SK-N-SH treated with all-trans-retinoic acid at 6 μM for 48 hours (cell line): Measurements from ENCODE around the gene TCF12.

Source experiments
- ATAC-seq: fragments of 200-7000 bp; cut with Tn5 transposase; 3 replicates; pipeline ENCODE4 v1.9.1; 2020; ENCODE audit warnings: mild to moderate bottlenecking, moderate library complexity
- ARNTL ChIP-seq: fragments of 450-650 bp; formaldehyde crosslinking; IDR thresholded peaks from 2 replicates; pipeline ENCODE4 v1.5.0; 2020; ENCODE audit warnings: low read depth, mild to moderate bottlenecking, moderate library complexity, borderline replicate concordance
- ESRRG ChIP-seq: fragments of 250-450 bp; sonication (Bioruptor Pico); IDR thresholded peaks from 2 replicates; pipeline ENCODE4 v1.6.1; 2021; ENCODE audit warnings: mild to moderate bottlenecking
- GLIS3 ChIP-seq: fragments of 250-450 bp; sonication (Bioruptor Pico); IDR thresholded peaks from 2 replicates; pipeline ENCODE4 v1.5.0; 2020; ENCODE audit warnings: mild to moderate bottlenecking, moderate library complexity
- ISL1 ChIP-seq: fragments of 250-450 bp; sonication (Bioruptor Pico); IDR thresholded peaks from 2 replicates; pipeline ENCODE4 v2.1.2; 2022; ENCODE audit warnings: mild to moderate bottlenecking, moderate library complexity
- PPARA ChIP-seq: fragments of 250-450 bp; sonication (Bioruptor Pico); IDR thresholded peaks from 2 replicates; pipeline ENCODE4 v1.5.0; 2020; ENCODE audit warnings: mild to moderate bottlenecking, borderline replicate concordance
- RARB ChIP-seq: fragments of 250-450 bp; sonication (Bioruptor Pico); IDR thresholded peaks from 2 replicates; pipeline ENCODE4 v1.8.0; 2021; ENCODE audit warnings: mild to moderate bottlenecking, moderate library complexity
- TCF4 ChIP-seq: fragments of 250-450 bp; sonication (Bioruptor Pico); IDR thresholded peaks from 2 replicates; pipeline ENCODE4 v1.8.0; 2021; ENCODE audit warnings: mild to moderate bottlenecking, moderate library complexity, borderline replicate concordance
- TOX ChIP-seq: fragments of 250-450 bp; sonication (Bioruptor Pico); IDR thresholded peaks from 2 replicates; pipeline ENCODE4 v1.8.0; 2021; ENCODE audit warnings: mild to moderate bottlenecking, moderate library complexity, borderline replicate concordance
- ZC3H10 ChIP-seq: fragments of 250-450 bp; sonication (Bioruptor Pico); IDR thresholded peaks from 2 replicates; pipeline ENCODE4 v1.5.1; 2021; ENCODE audit warnings: mild to moderate bottlenecking, moderate library complexity
- ZFP3 ChIP-seq: fragments of 250-450 bp; sonication (Bioruptor Pico); IDR thresholded peaks from 2 replicates; pipeline ENCODE4 v1.5.0; 2020; ENCODE audit warnings: mild to moderate bottlenecking, moderate library complexity
- ZFP30 ChIP-seq: fragments of 450-650 bp; formaldehyde crosslinking; IDR thresholded peaks from 2 replicates; pipeline ENCODE4 v1.5.0; 2022; ENCODE audit warnings: mild to moderate bottlenecking, moderate library complexity
- ZNF565 ChIP-seq: fragments of 450-650 bp; formaldehyde crosslinking; conservative IDR thresholded peaks from 2 replicates; pipeline ENCODE4 v1.5.0; 2020; ENCODE audit warnings: low read depth, mild to moderate bottlenecking, moderate library complexity
- ZNF70 ChIP-seq: fragments of 450-650 bp; formaldehyde crosslinking; IDR thresholded peaks from 2 replicates; pipeline ENCODE4 v1.5.0; 2020; ENCODE audit warnings: mild to moderate bottlenecking, moderate library complexity
- ZNF8 ChIP-seq: fragments of 450-650 bp; formaldehyde crosslinking; IDR thresholded peaks from 2 replicates; pipeline ENCODE4 v1.5.0; 2020; ENCODE audit warnings: mild to moderate bottlenecking, moderate library complexity
- TF ChIP-seq, protein P1 (sequence below): fragments of 250-450 bp; sonication (Bioruptor Pico); IDR thresholded peaks from 2 replicates; pipeline ENCODE4 v1.5.0; 2020; ENCODE audit warnings: mild to moderate bottlenecking, moderate library complexity
- TF ChIP-seq, protein P2 (sequence below): fragments of 250-450 bp; sonication (Bioruptor Pico); IDR thresholded peaks from 2 replicates; pipeline ENCODE4 v1.5.1; 2021; ENCODE audit warnings: mild to moderate bottlenecking, moderate library complexity
- TF ChIP-seq, protein P3 (sequence below): fragments of 250-450 bp; sonication (Bioruptor Pico); IDR thresholded peaks from 2 replicates; pipeline ENCODE4 v1.8.0; 2021; ENCODE audit warnings: low read depth, mild to moderate bottlenecking, moderate library complexity, borderline replicate concordance
- TF ChIP-seq, protein P4 (sequence below): fragments of 250-450 bp; sonication (Bioruptor Pico); IDR thresholded peaks from 2 replicates; pipeline ENCODE4 v1.8.0; 2020; ENCODE audit warnings: mild to moderate bottlenecking, moderate library complexity, borderline replicate concordance

The TCF12 gene

DNA sequence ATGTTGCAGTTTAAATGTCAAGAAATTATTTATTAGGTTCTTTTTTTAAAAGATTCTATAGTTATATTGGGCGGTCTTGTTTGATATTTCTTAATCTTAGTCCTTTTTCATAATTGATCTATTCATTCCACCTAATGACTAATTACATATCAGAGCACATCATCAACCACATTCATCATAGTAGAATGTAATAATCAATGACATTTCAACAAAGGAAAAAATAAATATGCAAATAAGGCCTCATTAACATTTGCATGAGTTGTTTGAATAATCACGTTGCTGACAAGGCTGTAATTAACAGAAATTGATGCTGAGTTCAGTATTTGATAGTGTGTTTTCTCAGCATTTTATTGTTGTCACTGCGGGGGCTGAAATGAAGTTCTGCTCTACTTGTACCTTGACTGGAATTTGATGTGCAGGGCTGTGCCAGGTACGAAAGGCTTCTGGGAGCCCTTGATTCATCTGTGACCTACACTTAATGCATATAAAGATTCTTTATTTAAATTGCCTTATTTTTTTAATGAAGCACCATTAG, 215.7 kb downstream of the TCF12 start (continued):
- TF ChIP-seq, protein P1, sequence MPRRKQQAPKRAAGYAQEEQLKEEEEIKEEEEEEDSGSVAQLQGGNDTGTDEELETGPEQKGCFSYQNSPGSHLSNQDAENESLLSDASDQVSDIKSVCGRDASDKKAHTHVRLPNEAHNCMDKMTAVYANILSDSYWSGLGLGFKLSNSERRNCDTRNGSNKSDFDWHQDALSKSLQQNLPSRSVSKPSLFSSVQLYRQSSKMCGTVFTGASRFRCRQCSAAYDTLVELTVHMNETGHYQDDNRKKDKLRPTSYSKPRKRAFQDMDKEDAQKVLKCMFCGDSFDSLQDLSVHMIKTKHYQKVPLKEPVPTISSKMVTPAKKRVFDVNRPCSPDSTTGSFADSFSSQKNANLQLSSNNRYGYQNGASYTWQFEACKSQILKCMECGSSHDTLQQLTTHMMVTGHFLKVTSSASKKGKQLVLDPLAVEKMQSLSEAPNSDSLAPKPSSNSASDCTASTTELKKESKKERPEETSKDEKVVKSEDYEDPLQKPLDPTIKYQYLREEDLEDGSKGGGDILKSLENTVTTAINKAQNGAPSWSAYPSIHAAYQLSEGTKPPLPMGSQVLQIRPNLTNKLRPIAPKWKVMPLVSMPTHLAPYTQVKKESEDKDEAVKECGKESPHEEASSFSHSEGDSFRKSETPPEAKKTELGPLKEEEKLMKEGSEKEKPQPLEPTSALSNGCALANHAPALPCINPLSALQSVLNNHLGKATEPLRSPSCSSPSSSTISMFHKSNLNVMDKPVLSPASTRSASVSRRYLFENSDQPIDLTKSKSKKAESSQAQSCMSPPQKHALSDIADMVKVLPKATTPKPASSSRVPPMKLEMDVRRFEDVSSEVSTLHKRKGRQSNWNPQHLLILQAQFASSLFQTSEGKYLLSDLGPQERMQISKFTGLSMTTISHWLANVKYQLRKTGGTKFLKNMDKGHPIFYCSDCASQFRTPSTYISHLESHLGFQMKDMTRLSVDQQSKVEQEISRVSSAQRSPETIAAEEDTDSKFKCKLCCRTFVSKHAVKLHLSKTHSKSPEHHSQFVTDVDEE (CRISPR knock-in tag) = no peak
- no peak for TF ChIP-seq ZFP3 (CRISPR knock-in tag)

DNA sequence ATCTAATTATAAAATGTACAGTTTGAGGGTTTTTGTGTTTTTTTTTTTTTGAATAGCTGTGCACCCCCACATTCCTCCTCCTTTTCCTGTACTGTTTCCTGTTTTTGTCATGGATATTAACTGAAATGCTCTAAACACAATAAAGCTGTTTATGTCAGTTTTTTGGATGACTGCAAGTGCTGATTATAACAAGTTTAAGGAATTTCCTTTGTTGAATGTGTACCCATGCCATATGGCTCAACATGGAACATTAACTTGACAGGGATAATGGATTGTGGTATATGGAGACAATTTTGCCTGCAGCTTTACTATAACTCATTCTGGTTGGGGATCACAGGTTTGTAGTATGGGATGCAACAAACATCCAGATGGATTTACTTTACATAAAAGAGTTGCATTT, 216.4 kb downstream of the TCF12 start:
- TF ChIP-seq ZNF70 (no peak), ISL1 (CRISPR knock-in tag) (peak; percentile 16; the same call in 1 of the 2 replicates)
- TF ChIP-seq, all 23 proteins: peak for 1
- peak; percentile 47 for ATAC-seq

DNA sequence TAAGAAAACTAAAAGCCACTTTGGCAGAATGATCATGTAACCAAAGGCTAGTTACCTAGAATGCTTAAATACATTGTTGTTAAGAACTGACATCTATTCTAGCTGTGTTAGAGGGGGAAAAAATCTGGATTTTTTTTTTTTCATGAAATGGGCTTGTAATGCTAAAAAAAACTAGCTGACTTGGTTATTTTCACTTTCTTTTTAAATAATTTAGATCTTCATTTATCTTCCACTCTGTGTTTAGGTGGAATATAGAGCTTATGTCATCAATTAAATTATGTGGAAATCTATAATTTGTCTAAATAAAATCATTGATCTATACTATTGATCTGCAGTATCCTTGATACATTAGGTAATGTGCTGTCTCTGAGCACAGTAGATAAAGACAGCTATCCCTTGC, 217.4 kb downstream of the TCF12 start:
- no peak for ATAC-seq
- TF ChIP-seq ZNF8 (CRISPR knock-in tag) (no peak), TOX (CRISPR knock-in tag) (no peak), GLIS3 (no peak), ZC3H10 (CRISPR knock-in tag) (no peak), PPARA (CRISPR knock-in tag) (no peak), ZNF565 (no peak)
- TF ChIP-seq, protein P2, sequence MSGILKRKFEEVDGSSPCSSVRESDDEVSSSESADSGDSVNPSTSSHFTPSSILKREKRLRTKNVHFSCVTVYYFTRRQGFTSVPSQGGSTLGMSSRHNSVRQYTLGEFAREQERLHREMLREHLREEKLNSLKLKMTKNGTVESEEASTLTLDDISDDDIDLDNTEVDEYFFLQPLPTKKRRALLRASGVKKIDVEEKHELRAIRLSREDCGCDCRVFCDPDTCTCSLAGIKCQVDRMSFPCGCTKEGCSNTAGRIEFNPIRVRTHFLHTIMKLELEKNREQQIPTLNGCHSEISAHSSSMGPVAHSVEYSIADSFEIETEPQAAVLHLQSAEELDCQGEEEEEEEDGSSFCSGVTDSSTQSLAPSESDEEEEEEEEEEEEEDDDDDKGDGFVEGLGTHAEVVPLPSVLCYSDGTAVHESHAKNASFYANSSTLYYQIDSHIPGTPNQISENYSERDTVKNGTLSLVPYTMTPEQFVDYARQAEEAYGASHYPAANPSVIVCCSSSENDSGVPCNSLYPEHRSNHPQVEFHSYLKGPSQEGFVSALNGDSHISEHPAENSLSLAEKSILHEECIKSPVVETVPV (CRISPR knock-in tag) = no peak
- TF ChIP-seq, protein P3, sequence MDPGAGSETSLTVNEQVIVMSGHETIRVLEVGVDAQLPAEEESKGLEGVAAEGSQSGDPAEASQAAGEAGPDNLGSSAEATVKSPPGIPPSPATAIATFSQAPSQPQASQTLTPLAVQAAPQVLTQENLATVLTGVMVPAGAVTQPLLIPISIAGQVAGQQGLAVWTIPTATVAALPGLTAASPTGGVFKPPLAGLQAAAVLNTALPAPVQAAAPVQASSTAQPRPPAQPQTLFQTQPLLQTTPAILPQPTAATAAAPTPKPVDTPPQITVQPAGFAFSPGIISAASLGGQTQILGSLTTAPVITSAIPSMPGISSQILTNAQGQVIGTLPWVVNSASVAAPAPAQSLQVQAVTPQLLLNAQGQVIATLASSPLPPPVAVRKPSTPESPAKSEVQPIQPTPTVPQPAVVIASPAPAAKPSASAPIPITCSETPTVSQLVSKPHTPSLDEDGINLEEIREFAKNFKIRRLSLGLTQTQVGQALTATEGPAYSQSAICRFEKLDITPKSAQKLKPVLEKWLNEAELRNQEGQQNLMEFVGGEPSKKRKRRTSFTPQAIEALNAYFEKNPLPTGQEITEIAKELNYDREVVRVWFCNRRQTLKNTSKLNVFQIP (CRISPR knock-in tag) = no peak

DNA sequence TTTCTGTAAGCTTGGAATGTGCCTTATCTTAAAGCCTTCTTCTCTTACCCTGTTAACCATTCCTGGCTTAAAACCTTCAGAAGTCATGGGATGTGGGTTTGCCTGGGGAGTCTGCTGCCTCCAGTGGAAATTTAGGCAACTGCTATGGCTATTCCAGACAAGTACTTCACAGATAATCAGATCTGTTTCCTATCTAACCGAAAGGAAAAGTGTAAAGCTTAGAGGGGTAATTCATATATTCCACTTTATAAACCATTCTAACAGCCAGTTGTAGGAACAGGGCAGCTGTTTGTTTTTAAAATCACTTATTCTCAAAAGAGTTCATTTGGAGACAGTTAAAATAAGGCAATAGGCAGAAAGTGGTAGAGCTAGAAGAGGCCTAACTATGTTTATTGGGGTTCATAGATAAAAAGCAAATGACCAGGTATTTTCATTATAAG, 219.9 kb downstream of the TCF12 start:
- TF ChIP-seq, protein P4, sequence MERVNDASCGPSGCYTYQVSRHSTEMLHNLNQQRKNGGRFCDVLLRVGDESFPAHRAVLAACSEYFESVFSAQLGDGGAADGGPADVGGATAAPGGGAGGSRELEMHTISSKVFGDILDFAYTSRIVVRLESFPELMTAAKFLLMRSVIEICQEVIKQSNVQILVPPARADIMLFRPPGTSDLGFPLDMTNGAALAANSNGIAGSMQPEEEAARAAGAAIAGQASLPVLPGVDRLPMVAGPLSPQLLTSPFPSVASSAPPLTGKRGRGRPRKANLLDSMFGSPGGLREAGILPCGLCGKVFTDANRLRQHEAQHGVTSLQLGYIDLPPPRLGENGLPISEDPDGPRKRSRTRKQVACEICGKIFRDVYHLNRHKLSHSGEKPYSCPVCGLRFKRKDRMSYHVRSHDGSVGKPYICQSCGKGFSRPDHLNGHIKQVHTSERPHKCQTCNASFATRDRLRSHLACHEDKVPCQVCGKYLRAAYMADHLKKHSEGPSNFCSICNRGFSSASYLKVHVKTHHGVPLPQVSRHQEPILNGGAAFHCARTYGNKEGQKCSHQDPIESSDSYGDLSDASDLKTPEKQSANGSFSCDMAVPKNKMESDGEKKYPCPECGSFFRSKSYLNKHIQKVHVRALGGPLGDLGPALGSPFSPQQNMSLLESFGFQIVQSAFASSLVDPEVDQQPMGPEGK (CRISPR knock-in tag) = no peak
- peak; percentile 96 for ATAC-seq

DNA sequence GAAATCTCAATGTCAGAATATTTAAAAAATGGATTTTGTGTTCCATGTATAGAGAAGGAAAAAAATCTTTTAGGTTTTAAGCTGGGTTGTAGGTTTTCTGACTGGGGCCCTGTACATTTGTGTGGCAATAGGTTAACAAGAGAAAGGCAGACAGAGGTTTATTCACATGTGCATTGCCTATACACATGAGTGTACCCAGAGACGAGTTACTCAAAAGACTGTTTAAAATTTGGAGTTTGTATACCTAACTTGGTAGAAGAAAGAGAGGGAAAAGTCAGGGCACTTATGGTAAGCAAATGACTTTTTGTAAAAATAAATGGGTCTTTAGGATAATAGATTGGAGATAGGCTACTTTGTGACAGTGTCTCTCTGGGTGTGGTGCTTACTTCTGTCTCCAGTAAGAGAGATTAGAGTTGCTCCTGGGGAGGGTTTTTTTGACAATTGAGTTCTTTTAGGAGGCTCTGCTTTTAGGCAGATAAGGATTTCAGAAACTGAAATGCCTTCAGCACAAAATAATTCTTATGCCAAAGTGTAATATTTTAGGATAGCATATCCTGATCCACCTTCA, 225.2 kb downstream of the TCF12 start:
- ATAC-seq = no peak

DNA sequence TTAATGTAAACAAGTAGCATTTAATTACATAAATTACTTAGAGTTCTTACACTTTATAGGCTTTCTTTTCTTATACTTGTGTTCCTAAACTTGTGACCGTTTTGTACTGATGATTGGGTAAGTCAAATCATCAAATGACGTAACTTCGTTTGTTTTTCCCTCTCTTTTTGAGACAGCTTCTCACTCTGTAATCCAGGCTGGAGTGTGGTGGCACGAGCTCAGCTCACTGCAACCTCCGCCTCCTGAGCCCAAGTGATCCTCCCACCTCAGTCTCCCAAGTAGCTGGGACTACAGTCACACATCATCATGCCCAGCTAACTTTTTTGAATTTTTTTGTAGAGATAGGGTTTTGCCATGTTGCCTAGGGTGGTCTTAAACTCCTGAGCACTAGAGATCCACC, 226.0 kb downstream of the TCF12 start:
- ATAC-seq = no peak
- TF ChIP-seq ZFP30 (CRISPR knock-in tag) = no peak
- TF ChIP-seq, protein P4 (CRISPR knock-in tag) = no peak
- TF ChIP-seq ARNTL = no peak
- TF ChIP-seq PPARA (CRISPR knock-in tag) = no peak
- TF ChIP-seq GLIS3 = no peak
- TF ChIP-seq RARB = no peak
- TF ChIP-seq, protein P1 (CRISPR knock-in tag) = no peak
- TF ChIP-seq TCF4 = no peak
- no peak for TF ChIP-seq ZFP3 (CRISPR knock-in tag)
- TF ChIP-seq ZNF70 = no peak
- no peak for TF ChIP-seq ESRRG (CRISPR knock-in tag)

More for the DNA sequence above, 225.2 kb downstream of the TCF12 start:
- TF ChIP-seq ZNF565 (no peak), TCF4 (no peak)
